GM21717 (cell line): ENCODE results near the gene PGAM1.
"Not testable (repeated sequence)": the region's sequence is repeated elsewhere in the genome, so short reads cannot be mapped to it uniquely, and the experiment has no call there.

Source experiments
- ATAC-seq: cut with Tn5 transposase; IDR thresholded peaks from one replicate; pipeline ENCODE4 v1.9.1; 2021; ENCODE audit warnings: mild to moderate bottlenecking, moderate library complexity; ENCODE audit not compliant: unreplicated experiment

Gene PGAM1

GRCh38 chr10:97454330-97455036 lies 28.5 kb downstream of the PGAM1 start:
- no peak for ATAC-seq

DNA sequence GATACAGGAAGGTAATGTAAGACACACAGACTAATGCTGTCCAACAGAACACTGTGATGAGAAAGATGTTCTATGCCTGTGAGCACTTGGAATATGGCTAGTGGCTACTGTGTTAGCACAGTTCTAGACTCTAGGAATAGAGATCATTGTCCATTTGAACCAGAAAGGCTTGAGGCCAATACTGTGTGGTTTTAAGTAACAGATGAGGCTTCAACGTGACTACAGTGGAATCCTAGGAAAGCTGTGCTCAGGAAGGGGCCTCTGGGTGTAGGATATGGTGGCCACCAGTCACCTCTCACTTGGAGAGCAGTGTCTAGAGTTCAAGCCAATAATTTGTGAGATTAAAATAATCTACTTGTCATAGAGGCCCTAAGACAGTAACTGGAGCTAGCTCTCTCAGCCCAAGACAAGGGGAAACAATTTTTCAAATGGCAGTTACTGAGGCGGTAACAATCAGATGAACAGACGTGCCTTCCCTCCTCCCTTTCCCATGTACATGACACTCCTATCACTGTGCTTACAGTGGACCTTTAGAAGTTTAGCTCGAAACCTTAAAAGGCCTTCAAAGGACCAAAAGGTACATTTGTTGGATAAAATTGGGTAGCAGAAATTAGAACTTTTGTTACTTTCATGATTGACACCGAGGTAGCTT lies 30.2 kb downstream of the PGAM1 start:
- ATAC-seq: no peak

DNA sequence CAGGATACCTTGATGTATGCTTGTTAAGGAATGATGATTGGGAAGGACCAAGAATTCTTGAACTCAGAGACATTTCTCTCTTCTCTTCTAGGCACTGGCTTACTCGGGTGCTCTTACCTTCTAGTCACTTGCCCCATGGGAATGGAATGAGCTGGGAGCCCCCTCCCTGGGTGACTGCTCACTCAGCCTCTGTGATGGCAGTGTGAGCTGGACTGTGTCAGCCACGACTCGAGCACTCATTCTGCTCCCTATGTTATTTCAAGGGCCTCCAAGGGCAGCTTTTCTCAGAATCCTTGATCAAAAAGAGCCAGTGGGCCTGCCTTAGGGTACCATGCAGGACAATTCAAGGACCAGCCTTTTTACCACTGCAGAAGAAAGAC lies 30.7 kb downstream of the PGAM1 start:
- no peak for ATAC-seq

DNA sequence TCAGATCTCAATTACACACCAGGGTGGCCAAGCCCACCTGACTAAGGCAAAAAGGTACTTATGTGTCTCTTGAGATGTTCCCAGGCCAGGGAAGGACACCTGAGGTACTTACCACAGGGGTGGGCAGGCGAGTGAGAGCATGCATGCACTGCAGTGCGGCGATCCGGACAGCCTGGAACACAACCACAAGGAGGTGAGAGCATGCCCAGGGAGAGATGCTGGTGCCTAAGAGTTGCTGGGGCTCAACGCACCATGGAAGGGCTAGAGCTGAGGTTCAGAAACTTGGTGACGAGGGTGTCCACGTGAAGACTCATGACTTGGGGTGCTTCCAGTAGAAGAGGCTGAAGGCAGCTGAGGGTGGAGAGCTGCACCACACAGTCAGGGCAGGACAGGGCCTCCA lies 33.1 kb downstream of the PGAM1 start:
- no peak for ATAC-seq

DNA sequence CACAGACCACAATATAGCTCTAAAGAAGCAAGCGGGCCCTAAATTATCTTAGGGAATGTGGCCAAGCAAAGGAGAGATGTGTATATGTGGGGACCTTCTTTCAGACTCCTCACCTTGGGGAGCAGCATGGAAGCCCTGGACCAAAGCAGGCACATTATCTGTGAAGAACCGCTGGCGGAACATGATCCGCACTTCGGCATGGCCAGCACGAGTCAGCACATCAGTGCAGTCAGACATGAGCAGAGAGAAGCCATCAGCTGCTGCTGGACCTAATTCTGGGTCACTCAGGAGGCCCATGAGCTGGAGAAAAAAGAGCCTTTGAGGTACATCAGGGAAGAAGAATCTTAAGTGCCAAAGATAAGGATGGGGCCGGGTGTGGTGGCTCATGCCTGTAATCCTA lies 33.9 kb downstream of the PGAM1 start:
- no peak for ATAC-seq

GRCh38 chr10:97462309-97462708 lies 36.3 kb downstream of the PGAM1 start:
- ATAC-seq: no peak

DNA sequence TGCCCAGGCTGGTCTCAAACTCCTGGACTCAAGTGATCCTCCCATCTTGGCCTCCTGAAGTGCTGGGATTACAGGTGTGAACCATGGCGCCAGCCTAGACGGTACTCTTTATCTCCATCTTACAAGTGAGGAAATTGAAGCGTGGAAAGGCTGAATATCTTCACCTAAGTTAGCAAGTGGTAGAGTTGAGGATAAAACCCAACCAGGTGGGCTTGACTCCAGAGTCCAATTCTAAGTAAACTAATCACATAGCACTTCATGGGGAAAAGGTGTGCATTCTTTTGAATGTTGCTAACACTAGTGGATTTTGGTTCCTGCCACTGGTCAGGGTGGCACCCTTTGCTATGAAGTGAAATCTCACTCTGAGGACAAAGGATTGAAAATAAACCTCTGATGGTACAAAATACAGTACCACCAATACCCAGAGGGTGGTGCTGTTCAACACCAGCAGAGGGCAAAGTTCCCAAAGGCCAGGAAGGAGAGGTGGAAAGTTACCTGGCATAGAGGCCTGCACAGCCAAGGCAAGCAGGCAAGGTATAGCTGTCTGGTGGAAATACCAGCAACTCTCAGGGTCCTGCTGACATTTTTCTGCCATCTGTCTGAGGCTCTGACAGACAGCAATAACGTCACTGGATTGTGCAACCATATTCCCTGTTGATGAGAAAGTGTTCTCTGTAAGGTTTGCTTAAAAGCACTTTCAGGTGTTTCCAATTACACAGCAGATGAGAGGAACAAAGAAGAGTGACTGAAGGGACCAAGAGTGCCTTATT lies 37.6 kb downstream of the PGAM1 start:
- ATAC-seq: no peak

DNA sequence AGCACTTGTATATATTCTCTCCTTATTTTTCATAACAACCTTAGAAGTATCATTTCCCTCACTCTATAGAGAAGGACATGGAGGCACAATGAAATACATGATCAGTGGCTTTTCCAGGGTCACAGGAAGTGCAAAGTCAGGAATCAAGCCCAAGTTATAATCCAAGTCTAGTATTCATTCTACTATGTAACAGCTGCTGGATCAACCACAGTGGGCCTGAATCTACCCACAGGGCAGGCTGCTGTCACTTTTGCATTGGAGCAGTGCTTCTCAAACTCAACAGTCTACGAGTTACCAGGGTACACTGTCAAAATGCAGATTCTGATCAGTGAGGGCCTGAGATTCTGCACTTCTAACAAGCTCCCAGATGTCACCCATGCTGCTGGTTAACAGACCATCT lies 38.2 kb downstream of the PGAM1 start:
- ATAC-seq: no peak

GRCh38 chr10:97465982-97466381 lies 40.0 kb downstream of the PGAM1 start:
- ATAC-seq: no peak

GRCh38 chr10:97466755-97467154 lies 40.8 kb downstream of the PGAM1 start:
- ATAC-seq: no peak

DNA sequence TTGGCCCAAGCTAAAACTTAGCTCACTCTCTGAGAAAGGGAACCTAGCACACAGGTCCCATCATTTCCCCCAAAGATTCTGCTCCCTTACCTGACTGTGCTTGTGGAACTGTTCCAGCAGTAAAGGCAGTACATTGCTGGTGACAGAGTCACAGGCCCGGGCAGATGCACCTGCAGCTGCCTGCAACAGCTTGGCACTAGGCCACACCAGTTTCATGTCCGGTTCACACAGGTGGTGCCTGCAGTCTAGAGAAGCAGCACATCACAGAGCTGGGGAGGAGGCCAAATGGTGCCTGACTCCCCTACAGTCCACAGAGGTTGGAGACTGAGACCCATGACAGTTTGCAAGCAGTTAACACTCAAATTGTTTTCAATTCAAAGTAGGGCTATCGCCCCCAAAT lies 42.2 kb downstream of the PGAM1 start:
- no peak for ATAC-seq

DNA sequence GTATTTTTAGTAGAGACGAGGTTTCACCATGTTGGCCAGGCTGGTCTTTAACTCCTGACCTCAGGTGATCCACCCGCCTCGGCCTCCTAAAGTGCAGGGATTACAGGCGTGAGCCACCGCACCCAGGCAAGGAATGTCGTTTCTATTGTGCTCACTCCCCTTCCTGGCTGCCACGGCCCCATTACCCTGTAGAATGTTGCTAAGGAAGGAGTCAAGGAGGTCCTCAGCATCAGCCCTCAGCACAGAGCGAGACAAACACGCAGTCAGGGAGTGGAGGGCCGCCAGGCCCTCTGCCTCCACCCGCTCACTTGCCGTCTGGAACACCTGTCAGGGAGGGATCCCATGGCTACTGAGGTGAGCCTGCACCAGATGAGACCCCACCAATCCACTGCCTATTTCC lies 42.8 kb downstream of the PGAM1 start:
- not testable (repeated sequence) for ATAC-seq

- no peak for ATAC-seq
Measured at GRCh38 chr10:97474918-97475317, 48.9 kb downstream of the PGAM1 start.

DNA sequence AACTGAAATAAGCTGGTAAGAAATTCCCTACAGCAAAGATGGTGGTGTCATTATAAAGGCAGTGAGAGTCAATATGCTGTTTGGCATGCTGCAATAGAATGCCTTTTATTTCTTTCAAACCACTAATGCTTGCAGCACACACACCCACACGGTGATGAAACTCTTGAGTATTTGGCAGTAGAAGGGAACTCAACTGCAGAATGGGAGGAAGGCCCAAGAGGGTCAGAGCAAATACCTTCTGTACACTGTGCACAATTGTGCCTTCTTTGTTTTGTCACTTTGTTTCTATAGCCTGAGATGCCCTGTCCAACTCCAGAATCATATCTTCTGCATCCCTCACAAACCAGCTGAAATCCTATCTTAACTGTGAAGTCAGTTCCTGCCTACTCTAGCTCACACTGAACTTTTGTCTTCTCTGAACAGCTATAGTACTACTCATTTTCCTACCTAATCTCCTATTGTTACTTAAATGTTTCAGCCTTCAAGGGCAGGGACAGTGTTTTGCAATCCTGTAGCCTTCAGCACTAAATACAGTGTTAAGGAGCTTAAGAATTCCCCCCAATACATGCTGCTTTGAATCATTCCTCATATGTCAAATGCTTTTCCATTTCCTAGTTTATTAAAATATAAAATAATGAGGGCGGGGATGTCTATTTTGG lies 50.1 kb downstream of the PGAM1 start:
- ATAC-seq: no peak

DNA sequence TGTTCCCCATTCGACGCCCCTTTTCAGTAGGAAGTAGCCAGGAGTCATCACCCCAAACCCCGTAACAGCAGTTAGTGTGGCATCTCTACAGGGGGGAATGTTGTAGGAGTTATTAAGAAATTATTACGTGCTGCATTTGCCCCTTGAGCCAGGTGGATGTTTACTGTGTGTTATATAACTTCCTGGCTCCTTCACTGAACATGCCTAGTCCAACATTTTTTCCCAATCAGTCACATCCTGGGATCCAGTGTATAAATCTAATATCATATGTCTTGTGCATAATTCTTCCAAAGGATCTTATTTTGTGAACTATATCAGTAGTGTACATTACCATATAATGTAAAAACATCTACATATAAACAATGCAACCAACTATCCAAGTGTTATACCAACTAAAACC lies 53.4 kb downstream of the PGAM1 start:
- not testable (repeated sequence) for ATAC-seq

- no peak for ATAC-seq
Measured at GRCh38 chr10:97479939-97480338, 53.9 kb downstream of the PGAM1 start.

DNA sequence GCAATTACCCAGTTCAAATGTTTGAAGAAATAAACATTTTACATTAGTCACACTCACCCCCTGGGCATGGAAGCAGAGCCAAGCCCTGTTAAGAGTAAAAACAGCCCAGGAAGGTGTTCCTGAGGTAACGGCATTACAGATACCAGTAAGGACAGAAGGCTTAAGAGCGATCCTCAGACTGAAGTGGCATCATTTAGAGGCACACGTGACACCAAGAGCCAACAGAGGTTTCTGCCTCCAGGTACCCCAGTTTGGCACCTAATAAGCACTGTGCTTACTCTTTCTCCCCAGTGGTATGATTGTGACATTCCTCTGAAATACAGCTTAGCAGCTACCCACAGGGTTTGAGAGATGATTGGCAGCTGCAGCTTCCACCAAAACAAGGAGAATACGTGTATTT lies 55.1 kb downstream of the PGAM1 start:
- no peak for ATAC-seq

DNA sequence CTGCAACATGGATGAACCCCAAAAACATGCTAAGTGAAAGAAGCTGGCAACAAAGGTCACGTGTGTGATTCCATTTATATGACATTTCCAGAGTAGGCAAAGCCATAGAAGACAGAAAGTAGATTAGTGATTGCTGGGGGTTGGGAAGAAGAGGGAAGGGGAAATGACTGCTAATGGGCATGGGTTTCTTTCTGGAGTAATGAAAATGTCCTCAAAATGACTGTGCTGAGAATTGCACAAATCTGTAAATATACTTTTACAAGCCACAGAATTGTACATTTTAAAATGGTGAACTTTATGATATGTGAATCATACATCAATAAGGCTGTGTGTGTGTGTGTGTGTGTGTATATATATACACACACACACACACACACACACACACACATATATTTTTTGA lies 56.4 kb downstream of the PGAM1 start:
- ATAC-seq: no peak
